ENCODE data around the gene CFAP46. TPM values are rescaled to one million over a fixed set of nuclear protein-coding genes. Genes with fewer than 3 reads are reported as not detected.

CFAP46 gene
- polyA plus RNA-seq, 1 of the 3 experiments (the other 2 are of a cell fraction), result 3.9 TPM

GRCh38 chr10:132915411-132915810, 27.0 kb downstream of the CFAP46 start:
- POLR2A ChIA-PET, result no interaction called here
- CTCF ChIA-PET, result interaction anchor here (1.1 kb wide), 1 partner anchor 11 kb away, joined by 6 read pairs; no protein-coding TSS in a partner anchor
- no peak for TF ChIP-seq TAF1 (IDR thresholded peaks at IDR 0.05; ENCODE audit: borderline replicate concordance, low read depth, low read length)
- TF ChIP-seq NFIC (IDR thresholded peaks at IDR 0.05; ENCODE audit: borderline replicate concordance), result no peak
- TF ChIP-seq, protein P1, sequence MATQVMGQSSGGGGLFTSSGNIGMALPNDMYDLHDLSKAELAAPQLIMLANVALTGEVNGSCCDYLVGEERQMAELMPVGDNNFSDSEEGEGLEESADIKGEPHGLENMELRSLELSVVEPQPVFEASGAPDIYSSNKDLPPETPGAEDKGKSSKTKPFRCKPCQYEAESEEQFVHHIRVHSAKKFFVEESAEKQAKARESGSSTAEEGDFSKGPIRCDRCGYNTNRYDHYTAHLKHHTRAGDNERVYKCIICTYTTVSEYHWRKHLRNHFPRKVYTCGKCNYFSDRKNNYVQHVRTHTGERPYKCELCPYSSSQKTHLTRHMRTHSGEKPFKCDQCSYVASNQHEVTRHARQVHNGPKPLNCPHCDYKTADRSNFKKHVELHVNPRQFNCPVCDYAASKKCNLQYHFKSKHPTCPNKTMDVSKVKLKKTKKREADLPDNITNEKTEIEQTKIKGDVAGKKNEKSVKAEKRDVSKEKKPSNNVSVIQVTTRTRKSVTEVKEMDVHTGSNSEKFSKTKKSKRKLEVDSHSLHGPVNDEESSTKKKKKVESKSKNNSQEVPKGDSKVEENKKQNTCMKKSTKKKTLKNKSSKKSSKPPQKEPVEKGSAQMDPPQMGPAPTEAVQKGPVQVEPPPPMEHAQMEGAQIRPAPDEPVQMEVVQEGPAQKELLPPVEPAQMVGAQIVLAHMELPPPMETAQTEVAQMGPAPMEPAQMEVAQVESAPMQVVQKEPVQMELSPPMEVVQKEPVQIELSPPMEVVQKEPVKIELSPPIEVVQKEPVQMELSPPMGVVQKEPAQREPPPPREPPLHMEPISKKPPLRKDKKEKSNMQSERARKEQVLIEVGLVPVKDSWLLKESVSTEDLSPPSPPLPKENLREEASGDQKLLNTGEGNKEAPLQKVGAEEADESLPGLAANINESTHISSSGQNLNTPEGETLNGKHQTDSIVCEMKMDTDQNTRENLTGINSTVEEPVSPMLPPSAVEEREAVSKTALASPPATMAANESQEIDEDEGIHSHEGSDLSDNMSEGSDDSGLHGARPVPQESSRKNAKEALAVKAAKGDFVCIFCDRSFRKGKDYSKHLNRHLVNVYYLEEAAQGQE (IDR thresholded peaks at IDR 0.05; ENCODE audit: low read depth, low read length), result no peak
- TF ChIP-seq MEF2A (IDR thresholded peaks at IDR 0.05; ENCODE audit: borderline replicate concordance, low read depth), result no peak
- Histone ChIP-seq H2AFZ (ENCODE audit: low read depth) (no peak overlapping the region), H4K20me1 (ENCODE audit: insufficient read depth) (no peaks in the 10 kb centered on the region), H3K4me2 (no peak overlapping the region), H3F3A (replicated peaks; ENCODE audit: insufficient read depth) (no peaks in the 10 kb centered on the region), H3K79me2 (ENCODE audit: insufficient read depth) (no peaks in the 10 kb centered on the region), H3K9ac (no peak overlapping the region), H3K9me3 (no peaks in the 10 kb centered on the region), H3K4me3 (ENCODE audit: low read depth in 2 of 2, low read length in 1 of 2) (no peak overlapping the region), H3K9me2 (no peaks in the 10 kb centered on the region), H3K27me3 (ENCODE audit: insufficient read depth) (no peaks in the 10 kb centered on the region), H3K27ac (ENCODE audit: low read depth in 2 of 2, low read length in 1 of 2) (no peak overlapping the region), H3K4me1 (ENCODE audit: control insufficient read depth in 1 of 2, insufficient read depth in 2 of 2, low read depth in 1 of 2, low read length in 1 of 2) (no peaks in the 10 kb centered on the region; a peak in 1 of 4 replicates), H3K36me3 (replicated peaks in 1 of 2; ENCODE audit: control insufficient read depth in 1 of 2, insufficient read depth in 2 of 2, low read length in 1 of 2) (no peaks in the 10 kb centered on the region)
- no peak for DNase-seq
- 93% methylated on average over 22 of the region's 30 CpGs for WGBS (ENCODE audit: low lambda C conversion rate)

GRCh38 chr10:132914732-132915131, 27.6 kb downstream of the CFAP46 start:
- Histone ChIP-seq H3K4me3 (ENCODE audit: low read depth in 2 of 2, low read length in 1 of 2) (no peak overlapping the region), H3K27me3 (ENCODE audit: insufficient read depth) (no peaks in the 10 kb centered on the region), H3K36me3 (replicated peaks in 1 of 2; ENCODE audit: control insufficient read depth in 1 of 2, insufficient read depth in 2 of 2, low read length in 1 of 2) (no peaks in the 10 kb centered on the region), H3K4me1 (ENCODE audit: control insufficient read depth in 1 of 2, insufficient read depth in 2 of 2, low read depth in 1 of 2, low read length in 1 of 2) (no peaks in the 10 kb centered on the region; a peak in 1 of 4 replicates), H3F3A (replicated peaks; ENCODE audit: insufficient read depth) (no peaks in the 10 kb centered on the region), H2AFZ (ENCODE audit: low read depth) (no peak overlapping the region), H3K27ac (ENCODE audit: low read depth in 2 of 2, low read length in 1 of 2) (no peak overlapping the region), H4K20me1 (ENCODE audit: insufficient read depth) (no peaks in the 10 kb centered on the region), H3K9ac (no peak overlapping the region), H3K4me2 (no peak overlapping the region), H3K9me2 (no peaks in the 10 kb centered on the region), H3K79me2 (ENCODE audit: insufficient read depth) (no peaks in the 10 kb centered on the region), H3K9me3 (no peaks in the 10 kb centered on the region)
- no peak for DNase-seq
- ChIA-PET POLR2A (no interaction called here), CTCF (interaction anchor here (1.1 kb wide), 1 partner anchor 10 kb away, joined by 6 read pairs; no protein-coding TSS in a partner anchor)
- TF ChIP-seq YY1 (IDR thresholded peaks at IDR 0.05; ENCODE audit: low read depth) (no peak), POLR2AphosphoS5 (IDR thresholded peaks at IDR 0.05; ENCODE audit: low read depth, low read length) (no peak), CTCF (IDR thresholded peaks at IDR 0.05) (no peak), ELF1 (IDR thresholded peaks at IDR 0.05) (no peak), GABPA (IDR thresholded peaks at IDR 0.05; ENCODE audit: low read depth) (no peak), RXRA (IDR thresholded peaks at IDR 0.05; ENCODE audit: borderline replicate concordance, low read depth) (no peak), MAX (IDR thresholded peaks at IDR 0.05; ENCODE audit: low read depth) (no peak), CHD2 (IDR thresholded peaks at IDR 0.05; ENCODE audit: low read length, partially characterized antibody) (no peak)
- TF ChIP-seq, protein P1 (IDR thresholded peaks at IDR 0.05; ENCODE audit: low read depth, low read length), result no peak
- TF ChIP-seq, protein P2, sequence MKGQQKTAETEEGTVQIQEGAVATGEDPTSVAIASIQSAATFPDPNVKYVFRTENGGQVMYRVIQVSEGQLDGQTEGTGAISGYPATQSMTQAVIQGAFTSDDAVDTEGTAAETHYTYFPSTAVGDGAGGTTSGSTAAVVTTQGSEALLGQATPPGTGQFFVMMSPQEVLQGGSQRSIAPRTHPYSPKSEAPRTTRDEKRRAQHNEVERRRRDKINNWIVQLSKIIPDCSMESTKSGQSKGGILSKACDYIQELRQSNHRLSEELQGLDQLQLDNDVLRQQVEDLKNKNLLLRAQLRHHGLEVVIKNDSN (IDR thresholded peaks at IDR 0.05; ENCODE audit: borderline replicate concordance, low read depth), result no peak
- WGBS (ENCODE audit: low lambda C conversion rate), result 83% methylated on average over 11 of the region's 17 CpGs
